HepG2 (cell line): Measurements from ENCODE around the gene MED23. TPM values are rescaled to one million over a fixed set of nuclear protein-coding genes. Genes with fewer than 3 reads are reported as not detected.

Source experiments
- ASH2L ChIP-seq: fragments of 300-600, 200-600 bp; sonication (generic); IDR thresholded peaks from 2 replicates; pipeline ENCODE4 v1.7.0; 2017; ENCODE audit warnings: low read depth, mild to moderate bottlenecking, moderate library complexity, mixed read lengths, low read length; ENCODE audit not compliant: insufficient read length
- ATF1 ChIP-seq: IDR thresholded peaks from 2 replicates; pipeline ENCODE4 v1.6.1; 2016; ENCODE audit warnings: mild to moderate bottlenecking, control low read depth
- CCDC6 ChIP-seq: sonication (generic); formaldehyde crosslinking; IDR thresholded peaks from 2 replicates; pipeline ENCODE4 v1.8.1; 2022; ENCODE audit warnings: mild to moderate bottlenecking, missing genetic modification reagents, moderate library complexity
- FOXC1 ChIP-seq: sonication (generic); formaldehyde crosslinking; IDR thresholded peaks from 2 replicates; pipeline ENCODE4 v1.8.0; 2022; ENCODE audit warnings: mild to moderate bottlenecking, missing genetic modification reagents, borderline replicate concordance
- HDAC1 ChIP-seq: sonication (generic); formaldehyde crosslinking; IDR thresholded peaks from 2 replicates; pipeline ENCODE4 v1.5.1; 2020; ENCODE audit warnings: mild to moderate bottlenecking, missing genetic modification reagents
- HMG20B ChIP-seq: conservative IDR thresholded peaks from 2 replicates; pipeline ENCODE4 v1.6.1; 2016; ENCODE audit warnings: missing genetic modification reagents, missing compliant biosample characterization
- HNRNPL ChIP-seq: fragments of 200-400 bp; formaldehyde crosslinking; IDR thresholded peaks from 2 replicates; pipeline ENCODE4 v1.6.1; 2017; ENCODE audit warnings: mild to moderate bottlenecking, low read depth, low read length
- RCOR2 ChIP-seq: IDR thresholded peaks from 2 replicates; pipeline ENCODE4 v1.6.1; 2016; ENCODE audit warnings: missing biosample characterization, missing genetic modification reagents
- SOX6 ChIP-seq, 2 experiments: fragments of 450-650 bp in 1 of 2; sonication (generic) in 1 of 2; formaldehyde crosslinking in 1 of 2; IDR thresholded peaks; 2 replicates each; pipeline versions ENCODE4 v1.4.0 to v1.6.1; 2017 to 2020; ENCODE audit warnings: antibody characterized with exemption in 1 of 2, mild to moderate bottlenecking in 1 of 2, missing genetic modification reagents in 1 of 2
- STAT5B ChIP-seq: sonication (generic); formaldehyde crosslinking; IDR thresholded peaks from 2 replicates; pipeline ENCODE4 v1.4.0; 2020; ENCODE audit warnings: missing genetic modification reagents
- THYN1 ChIP-seq: sonication (generic); formaldehyde crosslinking; IDR thresholded peaks from 2 replicates; pipeline ENCODE4 v1.8.1; 2023; ENCODE audit warnings: low read depth, mild to moderate bottlenecking, moderate library complexity, missing genetic modification reagents, borderline replicate concordance
- ZNF230 ChIP-seq: sonication (generic); formaldehyde crosslinking; IDR thresholded peaks from 2 replicates; pipeline ENCODE4 v1.4.0; 2020; ENCODE audit warnings: mild to moderate bottlenecking, missing genetic modification reagents
- ZNF761 ChIP-seq: sonication (generic); formaldehyde crosslinking; conservative IDR thresholded peaks from 2 replicates; pipeline ENCODE4 v1.4.0; 2020; ENCODE audit warnings: mild to moderate bottlenecking, missing genetic modification reagents
- ZNF780A ChIP-seq: sonication (generic); formaldehyde crosslinking; IDR thresholded peaks from 2 replicates; pipeline ENCODE4 v1.8.0; 2022; ENCODE audit warnings: mild to moderate bottlenecking, missing genetic modification reagents, moderate library complexity
- polyA plus RNA-seq, 8 experiments: library from polyadenylated mRNA; depleted of rRNA in 3 of 8; stranded (reverse) in 7 of 8; unstranded in 1 of 8; fragments of >200 nt; fragmentation: Illumina TruSeq in 4 of 8; extraction: Trizol in 4 of 8; gene quantifications; 2 replicates each; pipeline versions ENCODE4 v1.2.1 to v1.2.3, GENCODE V29; 2011 to 2016; ENCODE audit warnings: low read depth in 4 of 8, missing spikeins in 1 of 8, mixed read lengths in 1 of 8; ENCODE audit not compliant: insufficient read depth in 1 of 8
- total RNA-seq, 5 experiments: library from RNA; depleted of rRNA; stranded (reverse); fragments of >200 nt; fragmentation: Illumina TruSeq; extraction: Trizol; gene quantifications; 2 replicates each; pipeline ENCODE4 v1.2.3, GENCODE V29; 2016; ENCODE audit warnings: low read depth in 1 of 5
- TF ChIP-seq, protein P1 (sequence below): sonication (generic); formaldehyde crosslinking; IDR thresholded peaks from 2 replicates; pipeline ENCODE4 v1.5.0; 2020; ENCODE audit warnings: mild to moderate bottlenecking, missing genetic modification reagents, borderline replicate concordance
- TF ChIP-seq, protein P2 (sequence below): sonication (generic); formaldehyde crosslinking; IDR thresholded peaks from 2 replicates; pipeline ENCODE4 v1.4.0; 2020; ENCODE audit warnings: mild to moderate bottlenecking, missing genetic modification reagents
- TF ChIP-seq, protein P3 (sequence below): IDR thresholded peaks from 2 replicates; pipeline ENCODE4 v1.6.1; 2018; ENCODE audit warnings: missing genetic modification reagents

MED23 gene
- total and polyA plus RNA-seq, 2 of the 13 experiments (the other 11 are each of a cell fraction or from before 2014, with no cell fraction given), result 34.9 to 50.5 TPM

DNA sequence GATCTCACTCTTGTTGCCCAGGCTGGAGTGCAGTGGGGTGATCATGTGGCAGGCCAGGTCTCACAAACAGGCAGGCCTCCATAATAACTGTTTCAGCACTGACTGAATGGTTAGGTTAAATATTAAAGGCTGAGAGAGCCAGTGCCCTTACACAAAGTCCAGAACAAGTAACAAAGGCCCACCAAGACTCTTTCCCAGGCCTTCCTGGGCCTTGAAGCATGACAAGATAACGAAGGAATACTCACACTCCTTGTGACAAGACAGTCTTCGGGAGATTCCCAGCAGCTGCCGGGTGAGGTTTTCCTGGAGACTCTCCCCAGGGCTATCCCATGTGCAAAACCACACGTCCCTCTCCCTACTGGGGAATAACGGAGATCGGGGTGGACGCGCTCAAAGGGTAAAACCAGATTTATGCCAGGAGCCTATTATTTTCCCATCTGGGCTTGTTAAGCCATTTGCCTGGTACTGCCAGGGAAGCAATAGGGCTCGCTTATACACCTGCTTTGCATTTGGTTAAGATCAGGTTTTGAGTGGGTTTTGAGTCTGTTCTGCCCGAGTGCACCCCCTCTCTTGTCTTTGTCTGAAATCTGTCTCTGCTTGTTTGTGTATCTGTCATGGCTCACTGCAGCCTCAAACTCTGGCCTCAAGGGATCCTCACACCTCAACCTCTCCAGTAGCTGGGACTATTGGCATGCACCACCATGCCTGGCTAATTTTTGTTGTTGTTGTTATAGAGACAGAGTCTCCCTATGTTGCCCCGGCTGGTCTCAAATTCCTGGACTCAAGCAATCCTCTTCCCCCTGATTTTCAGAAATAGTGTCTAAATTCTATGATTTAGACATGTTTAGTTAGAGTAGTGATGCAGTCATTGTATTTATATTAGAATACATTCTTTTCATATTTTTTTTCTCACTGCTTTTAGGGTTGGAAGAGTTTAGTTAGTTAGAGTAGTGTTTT, 7.6 kb upstream of the MED23 start (continued):
- TF ChIP-seq, protein P1, sequence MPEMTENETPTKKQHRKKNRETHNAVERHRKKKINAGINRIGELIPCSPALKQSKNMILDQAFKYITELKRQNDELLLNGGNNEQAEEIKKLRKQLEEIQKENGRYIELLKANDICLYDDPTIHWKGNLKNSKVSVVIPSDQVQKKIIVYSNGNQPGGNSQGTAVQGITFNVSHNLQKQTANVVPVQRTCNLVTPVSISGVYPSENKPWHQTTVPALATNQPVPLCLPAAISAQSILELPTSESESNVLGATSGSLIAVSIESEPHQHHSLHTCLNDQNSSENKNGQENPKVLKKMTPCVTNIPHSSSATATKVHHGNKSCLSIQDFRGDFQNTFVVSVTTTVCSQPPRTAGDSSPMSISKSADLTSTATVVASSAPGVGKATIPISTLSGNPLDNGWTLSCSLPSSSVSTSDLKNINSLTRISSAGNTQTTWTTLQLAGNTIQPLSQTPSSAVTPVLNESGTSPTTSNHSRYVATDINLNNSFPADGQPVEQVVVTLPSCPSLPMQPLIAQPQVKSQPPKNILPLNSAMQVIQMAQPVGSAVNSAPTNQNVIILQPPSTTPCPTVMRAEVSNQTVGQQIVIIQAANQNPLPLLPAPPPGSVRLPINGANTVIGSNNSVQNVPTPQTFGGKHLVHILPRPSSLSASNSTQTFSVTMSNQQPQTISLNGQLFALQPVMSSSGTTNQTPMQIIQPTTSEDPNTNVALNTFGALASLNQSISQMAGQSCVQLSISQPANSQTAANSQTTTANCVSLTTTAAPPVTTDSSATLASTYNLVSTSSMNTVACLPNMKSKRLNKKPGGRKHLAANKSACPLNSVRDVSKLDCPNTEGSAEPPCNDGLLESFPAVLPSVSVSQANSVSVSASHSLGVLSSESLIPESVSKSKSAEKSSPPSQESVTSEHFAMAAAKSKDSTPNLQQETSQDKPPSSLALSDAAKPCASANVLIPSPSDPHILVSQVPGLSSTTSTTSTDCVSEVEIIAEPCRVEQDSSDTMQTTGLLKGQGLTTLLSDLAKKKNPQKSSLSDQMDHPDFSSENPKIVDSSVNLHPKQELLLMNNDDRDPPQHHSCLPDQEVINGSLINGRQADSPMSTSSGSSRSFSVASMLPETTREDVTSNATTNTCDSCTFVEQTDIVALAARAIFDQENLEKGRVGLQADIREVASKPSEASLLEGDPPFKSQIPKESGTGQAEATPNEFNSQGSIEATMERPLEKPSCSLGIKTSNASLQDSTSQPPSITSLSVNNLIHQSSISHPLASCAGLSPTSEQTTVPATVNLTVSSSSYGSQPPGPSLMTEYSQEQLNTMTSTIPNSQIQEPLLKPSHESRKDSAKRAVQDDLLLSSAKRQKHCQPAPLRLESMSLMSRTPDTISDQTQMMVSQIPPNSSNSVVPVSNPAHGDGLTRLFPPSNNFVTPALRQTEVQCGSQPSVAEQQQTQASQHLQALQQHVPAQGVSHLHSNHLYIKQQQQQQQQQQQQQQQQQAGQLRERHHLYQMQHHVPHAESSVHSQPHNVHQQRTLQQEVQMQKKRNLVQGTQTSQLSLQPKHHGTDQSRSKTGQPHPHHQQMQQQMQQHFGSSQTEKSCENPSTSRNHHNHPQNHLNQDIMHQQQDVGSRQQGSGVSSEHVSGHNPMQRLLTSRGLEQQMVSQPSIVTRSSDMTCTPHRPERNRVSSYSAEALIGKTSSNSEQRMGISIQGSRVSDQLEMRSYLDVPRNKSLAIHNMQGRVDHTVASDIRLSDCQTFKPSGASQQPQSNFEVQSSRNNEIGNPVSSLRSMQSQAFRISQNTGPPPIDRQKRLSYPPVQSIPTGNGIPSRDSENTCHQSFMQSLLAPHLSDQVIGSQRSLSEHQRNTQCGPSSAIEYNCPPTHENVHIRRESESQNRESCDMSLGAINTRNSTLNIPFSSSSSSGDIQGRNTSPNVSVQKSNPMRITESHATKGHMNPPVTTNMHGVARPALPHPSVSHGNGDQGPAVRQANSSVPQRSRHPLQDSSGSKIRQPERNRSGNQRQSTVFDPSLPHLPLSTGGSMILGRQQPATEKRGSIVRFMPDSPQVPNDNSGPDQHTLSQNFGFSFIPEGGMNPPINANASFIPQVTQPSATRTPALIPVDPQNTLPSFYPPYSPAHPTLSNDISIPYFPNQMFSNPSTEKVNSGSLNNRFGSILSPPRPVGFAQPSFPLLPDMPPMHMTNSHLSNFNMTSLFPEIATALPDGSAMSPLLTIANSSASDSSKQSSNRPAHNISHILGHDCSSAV, result no peak
- TF ChIP-seq ZNF230 (CRISPR knock-in tag) (peak; percentile 54; the same call in 1 of the 2 replicates), ZNF761 (CRISPR knock-in tag) (0 out of 2 replicates have a peak, but pooled peaks have one; percentile 53), CCDC6 (CRISPR knock-in tag) (0 out of 2 replicates have a peak, but pooled peaks have one; percentile 17), HNRNPL (no peak), RCOR2 (CRISPR knock-in tag) (0 out of 2 replicates have a peak, but pooled peaks have one; percentile 22), STAT5B (0 out of 2 replicates have a peak, but pooled peaks have one; percentile 48), THYN1 (CRISPR knock-in tag) (no peak), SOX6 (IDR thresholded peaks at IDR 0.05) (no peak), SOX6 (CRISPR knock-in tag; IDR thresholded peaks at IDR 0.05) (peak; percentile 39), FOXC1 (CRISPR knock-in tag) (peak; percentile 77), ZNF780A (no peak), HDAC1 (no peak), HMG20B (peak; percentile 8; the same call in 1 of the 2 replicates), ASH2L (peak; percentile 69), ATF1 (peak; percentile 17; the same call in 1 of the 2 replicates)
- TF ChIP-seq, protein P2, sequence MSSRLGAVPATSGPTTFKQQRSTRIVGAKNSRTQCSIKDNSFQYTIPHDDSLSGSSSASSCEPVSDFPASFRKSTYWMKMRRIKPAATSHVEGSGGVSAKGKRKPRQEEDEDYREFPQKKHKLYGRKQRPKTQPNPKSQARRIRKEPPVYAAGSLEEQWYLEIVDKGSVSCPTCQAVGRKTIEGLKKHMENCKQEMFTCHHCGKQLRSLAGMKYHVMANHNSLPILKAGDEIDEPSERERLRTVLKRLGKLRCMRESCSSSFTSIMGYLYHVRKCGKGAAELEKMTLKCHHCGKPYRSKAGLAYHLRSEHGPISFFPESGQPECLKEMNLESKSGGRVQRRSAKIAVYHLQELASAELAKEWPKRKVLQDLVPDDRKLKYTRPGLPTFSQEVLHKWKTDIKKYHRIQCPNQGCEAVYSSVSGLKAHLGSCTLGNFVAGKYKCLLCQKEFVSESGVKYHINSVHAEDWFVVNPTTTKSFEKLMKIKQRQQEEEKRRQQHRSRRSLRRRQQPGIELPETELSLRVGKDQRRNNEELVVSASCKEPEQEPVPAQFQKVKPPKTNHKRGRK, result no peak
- TF ChIP-seq, protein P3, sequence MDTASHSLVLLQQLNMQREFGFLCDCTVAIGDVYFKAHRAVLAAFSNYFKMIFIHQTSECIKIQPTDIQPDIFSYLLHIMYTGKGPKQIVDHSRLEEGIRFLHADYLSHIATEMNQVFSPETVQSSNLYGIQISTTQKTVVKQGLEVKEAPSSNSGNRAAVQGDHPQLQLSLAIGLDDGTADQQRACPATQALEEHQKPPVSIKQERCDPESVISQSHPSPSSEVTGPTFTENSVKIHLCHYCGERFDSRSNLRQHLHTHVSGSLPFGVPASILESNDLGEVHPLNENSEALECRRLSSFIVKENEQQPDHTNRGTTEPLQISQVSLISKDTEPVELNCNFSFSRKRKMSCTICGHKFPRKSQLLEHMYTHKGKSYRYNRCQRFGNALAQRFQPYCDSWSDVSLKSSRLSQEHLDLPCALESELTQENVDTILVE (CRISPR knock-in tag), result peak; percentile 22
